ENCODE data around the gene GNAQ.

The GNAQ gene

GRCh38 chr9:77829420-77829819 lies 202.2 kb downstream of the GNAQ start:
- Histone ChIP-seq H3K27me3 (ENCODE audit: control insufficient read depth, insufficient read depth, low read length) (no peaks in the 10 kb centered on the region), H3K79me2 (peaks cover 2% of the 10 kb centered on the region), H3K27ac (no peak overlapping the region), H2AFZ (no peak overlapping the region), H3K4me1 (peaks cover 2% of the 10 kb centered on the region), H3K9me3 (ENCODE audit: control insufficient read depth, low read length) (no peaks in the 10 kb centered on the region), H3K4me3 (ENCODE audit: low read depth, low read length) (no peak overlapping the region), H3K36me3 (ENCODE audit: control insufficient read depth, insufficient read depth, low read length) (no peaks in the 10 kb centered on the region), H3K4me2 (ENCODE audit: low read length) (no peak overlapping the region), H3K9ac (no peak overlapping the region)
- TF ChIP-seq CTCF (IDR thresholded peaks at IDR 0.05) = no peak

- H3K4me2 ChIP-seq (ENCODE audit: low read length) = no peak overlapping the region
- H3K27ac ChIP-seq = no peak overlapping the region
- no peak for TF ChIP-seq CTCF (IDR thresholded peaks at IDR 0.05)
- H3K27me3 ChIP-seq (ENCODE audit: control insufficient read depth, insufficient read depth, low read length) = no peaks in the 10 kb centered on the region
- H3K4me1 ChIP-seq = peaks cover 2% of the 10 kb centered on the region
- no peaks in the 10 kb centered on the region for H3K9me3 ChIP-seq (ENCODE audit: control insufficient read depth, low read length)
- no peak overlapping the region for H3K4me3 ChIP-seq (ENCODE audit: low read depth, low read length)
- H3K36me3 ChIP-seq (ENCODE audit: control insufficient read depth, insufficient read depth, low read length) = no peaks in the 10 kb centered on the region
- no peaks in the 10 kb centered on the region for H3K79me2 ChIP-seq
- no peak overlapping the region for H2AFZ ChIP-seq
- no peak overlapping the region for H3K9ac ChIP-seq
Measured at GRCh38 chr9:77827104-77827784, 204.4 kb downstream of the GNAQ start.

GRCh38 chr9:77826621-77827020 lies 205.0 kb downstream of the GNAQ start:
- Histone ChIP-seq H3K36me3 (ENCODE audit: control insufficient read depth, insufficient read depth, low read length) (no peaks in the 10 kb centered on the region), H3K4me1 (peaks cover 2% of the 10 kb centered on the region), H3K4me3 (ENCODE audit: low read depth, low read length) (no peak overlapping the region), H3K9ac (no peak overlapping the region), H3K4me2 (ENCODE audit: low read length) (no peak overlapping the region), H2AFZ (no peak overlapping the region), H3K27ac (no peak overlapping the region), H3K79me2 (no peaks in the 10 kb centered on the region), H3K9me3 (ENCODE audit: control insufficient read depth, low read length) (no peaks in the 10 kb centered on the region), H3K27me3 (ENCODE audit: control insufficient read depth, insufficient read depth, low read length) (no peaks in the 10 kb centered on the region)
- no peak for TF ChIP-seq CTCF (IDR thresholded peaks at IDR 0.05)

GRCh38 chr9:77826116-77826515 lies 205.5 kb downstream of the GNAQ start:
- H3K4me2 ChIP-seq (ENCODE audit: low read length) = no peak overlapping the region
- no peak overlapping the region for H2AFZ ChIP-seq
- no peak overlapping the region for H3K27ac ChIP-seq
- no peaks in the 10 kb centered on the region for H3K36me3 ChIP-seq (ENCODE audit: control insufficient read depth, insufficient read depth, low read length)
- no peaks in the 10 kb centered on the region for H3K27me3 ChIP-seq (ENCODE audit: control insufficient read depth, insufficient read depth, low read length)
- no peak overlapping the region for H3K9ac ChIP-seq
- no peak overlapping the region for H3K4me3 ChIP-seq (ENCODE audit: low read depth, low read length)
- no peaks in the 10 kb centered on the region for H3K79me2 ChIP-seq
- TF ChIP-seq CTCF (IDR thresholded peaks at IDR 0.05) = no peak
- no peaks in the 10 kb centered on the region for H3K9me3 ChIP-seq (ENCODE audit: control insufficient read depth, low read length)
- no peaks in the 10 kb centered on the region for H3K4me1 ChIP-seq

- Histone ChIP-seq H2AFZ (no peak overlapping the region), H3K9ac (no peak overlapping the region), H3K27ac (no peak overlapping the region), H3K9me3 (ENCODE audit: control insufficient read depth, low read length) (no peaks in the 10 kb centered on the region), H3K79me2 (no peaks in the 10 kb centered on the region), H3K27me3 (ENCODE audit: control insufficient read depth, insufficient read depth, low read length) (no peaks in the 10 kb centered on the region), H3K4me3 (ENCODE audit: low read depth, low read length) (no peak overlapping the region), H3K4me2 (ENCODE audit: low read length) (no peak overlapping the region), H3K36me3 (ENCODE audit: control insufficient read depth, insufficient read depth, low read length) (no peaks in the 10 kb centered on the region), H3K4me1 (no peaks in the 10 kb centered on the region)
- TF ChIP-seq CTCF (IDR thresholded peaks at IDR 0.05) = no peak
Measured at GRCh38 chr9:77825361-77825760, 206.2 kb downstream of the GNAQ start.
